Small intestine (tissue), 7 donors: ENCODE data around the gene SORCS2. TPM values are rescaled to one million over a fixed set of nuclear protein-coding genes. Genes with fewer than 3 reads are reported as not detected.

Source experiments
- DNase-seq, 2 donors: peaks; one replicate each; pipeline versions ENCODE4 v3.0.0 to v3.0.0-alpha.2; 2013
- FAIRE-seq: peaks from 2 replicates; lab custom pipeline; 2012; peaks lifted over from hg19 to GRCh38; lab: Jason Lieb, UNC
- H3K27ac ChIP-seq, 3 donors: one replicate each; pipeline ENCODE4 v1.5.1; 2013; ENCODE audit warnings: low read length in 2 of 3, mild to moderate bottlenecking in 2 of 3, control low read depth in 1 of 3, inconsistent platforms in 1 of 3, low read depth in 1 of 3, moderate library complexity in 1 of 3
- H3K27me3 ChIP-seq, 3 donors: one replicate each; pipeline ENCODE4 v1.6.1; 2013; ENCODE audit warnings: low read length in 3 of 3, inconsistent platforms in 1 of 3; ENCODE audit not compliant: control insufficient read depth in 3 of 3, insufficient read depth in 3 of 3
- H3K36me3 ChIP-seq, 3 donors: one replicate each; pipeline ENCODE4 v1.6.1; 2013; ENCODE audit warnings: low read length in 3 of 3, inconsistent platforms in 1 of 3, low read depth in 1 of 3, mild to moderate bottlenecking in 1 of 3, moderate library complexity in 1 of 3; ENCODE audit not compliant: control insufficient read depth in 3 of 3, insufficient read depth in 2 of 3
- H3K4me1 ChIP-seq, 3 donors: one replicate each; pipeline ENCODE4 v1.6.1; 2013; ENCODE audit warnings: low read length in 2 of 3, inconsistent platforms in 1 of 3, low read depth in 1 of 3, mild to moderate bottlenecking in 1 of 3, moderate library complexity in 1 of 3; ENCODE audit not compliant: control insufficient read depth in 3 of 3, insufficient read depth in 2 of 3
- H3K4me3 ChIP-seq, 3 donors: one replicate each; pipeline ENCODE4 v1.5.1; 2013; ENCODE audit warnings: low read length in 3 of 3, control low read depth in 1 of 3, inconsistent platforms in 1 of 3, low read depth in 1 of 3, mild to moderate bottlenecking in 1 of 3, moderate library complexity in 1 of 3
- H3K9me3 ChIP-seq, 2 donors: one replicate each; pipeline ENCODE4 v1.6.1; 2013; ENCODE audit warnings: low read depth in 1 of 2, low read length in 1 of 2; ENCODE audit not compliant: control insufficient read depth in 2 of 2, insufficient read depth in 1 of 2
- WGBS, 3 donors: extraction: QIAGEN DNeasy Blood & Tissue Kit; methylation state at CpG; one replicate each; pipeline ENCODE4 v1.1.7; 2013; 5-methylcytosine and 5-hydroxymethylcytosine counted together
- polyA plus RNA-seq, 4 donors: library from polyadenylated mRNA; stranded (reverse) in 3 of 4; unstranded in 1 of 4; fragments of 200-250 nt in 3 of 4; fragments of 120-200 nt in 1 of 4; gene quantifications; one replicate each; pipeline versions ENCODE4 v1.2.1 to v1.2.3, GENCODE V29; 2013
- donor health status: healthy with polysubstance abuse.
- donor health status: control.
- donor health status: control.
- donor health status: Bipolar disorder and iron deficiency.
- donor health status: healthy.

Gene SORCS2
- polyA plus RNA-seq, 4 donors: 0.63 to 3.3 (median 2.2) TPM; not detected in 1

DNA sequence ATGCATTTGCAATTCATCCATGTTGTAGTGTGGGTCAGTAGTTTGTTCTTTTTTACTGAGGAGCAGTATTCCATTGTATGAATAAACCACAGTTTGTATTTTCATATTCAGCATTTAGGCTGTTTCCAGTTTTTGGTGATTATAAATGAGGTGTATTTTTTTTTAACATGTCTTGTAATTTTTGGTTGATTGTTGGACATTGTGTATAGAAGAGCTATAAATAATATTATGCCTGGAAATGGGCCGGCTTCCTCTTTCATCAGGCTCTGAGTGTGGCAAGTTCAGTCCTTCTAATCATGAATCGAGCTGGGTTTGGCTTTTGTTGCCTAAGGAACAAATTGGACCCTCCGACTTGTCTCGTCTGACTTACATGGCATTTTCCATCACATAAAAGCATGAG lies 126.7 kb downstream of the SORCS2 start:
- no peak overlapping the region for H3K4me3 ChIP-seq
- peaks cover 2 to 17% of the 10 kb centered on the region in 2 donors for H3K9me3 ChIP-seq
- DNase-seq (no peak), FAIRE-seq (no peak)
- H3K27ac ChIP-seq: no peak overlapping the region
- H3K4me1 ChIP-seq: peaks cover 0 to 5% (median 0%) of the 10 kb centered on the region in 3 donors
- no peaks in the 10 kb centered on the region for H3K27me3 ChIP-seq
- no peaks in the 10 kb centered on the region for H3K36me3 ChIP-seq
- WGBS, 3 donors: 67 to 91% (median 87%) methylated on average over 4 of the region's 4 CpGs

GRCh38 chr4:7320206-7320797 lies 128.0 kb downstream of the SORCS2 start:
- FAIRE-seq (no peak), DNase-seq (no peak)
- WGBS, 3 donors: 48 to 52% (median 49%) methylated on average over 5 of the region's 5 CpGs
- H3K27me3 ChIP-seq: peaks cover 0 to 2% (median 0%) of the 10 kb centered on the region in 3 donors
- peaks cover 2 to 17% of the 10 kb centered on the region in 2 donors for H3K9me3 ChIP-seq
- no peak overlapping the region for H3K4me3 ChIP-seq
- H3K36me3 ChIP-seq: no peaks in the 10 kb centered on the region
- peaks cover 0 to 5% (median 0%) of the 10 kb centered on the region in 3 donors for H3K4me1 ChIP-seq
- no peak overlapping the region for H3K27ac ChIP-seq

GRCh38 chr4:7322166-7322991 lies 130.0 kb downstream of the SORCS2 start:
- Histone ChIP-seq H3K9me3 (peaks cover 2 to 17% of the 10 kb centered on the region in 2 donors), H3K4me3 (no peak overlapping the region), H3K27me3 (peaks cover 0 to 2% (median 0%) of the 10 kb centered on the region in 3 donors), H3K4me1 (peaks cover 0 to 5% (median 0%) of the 10 kb centered on the region in 3 donors), H3K27ac (peak overlapping the region in 1 of 3 donors; percentile 42), H3K36me3 (no peaks in the 10 kb centered on the region)
- FAIRE-seq (no peak), DNase-seq (peak in 1 of 2 donors; percentile 31)
- 50 to 55% (median 55%) methylated on average over 18 of the region's 18 CpGs for WGBS, 3 donors

GRCh38 chr4:7323461-7323871 lies 131.1 kb downstream of the SORCS2 start:
- Histone ChIP-seq H3K27me3 (peaks cover 0 to 2% (median 0%) of the 10 kb centered on the region in 3 donors), H3K36me3 (no peaks in the 10 kb centered on the region), H3K9me3 (peaks cover 2 to 11% of the 10 kb centered on the region in 2 donors), H3K4me1 (peaks cover 0 to 5% (median 0%) of the 10 kb centered on the region in 3 donors), H3K4me3 (no peak overlapping the region), H3K27ac (no peak overlapping the region)
- FAIRE-seq: no peak
- 62 to 74% (median 66%) methylated on average over 4 to 5 of the region's 5 CpGs for whole genome bisulfite sequencing, 3 donors
- DNase-seq: no peak

- Histone ChIP-seq H3K36me3 (no peaks in the 10 kb centered on the region), H3K27ac (no peak overlapping the region), H3K4me3 (no peak overlapping the region), H3K4me1 (peaks cover 0 to 5% (median 0%) of the 10 kb centered on the region in 3 donors), H3K27me3 (peaks cover 0 to 2% (median 0%) of the 10 kb centered on the region in 3 donors), H3K9me3 (peaks cover 2 to 10% of the 10 kb centered on the region in 2 donors)
- DNase-seq: no peak
- no peak for FAIRE-seq
- 60 to 78% (median 67%) methylated on average over 16 of the region's 16 CpGs for WGBS, 3 donors
Measured at GRCh38 chr4:7323872-7324650, 131.7 kb downstream of the SORCS2 start.

DNA sequence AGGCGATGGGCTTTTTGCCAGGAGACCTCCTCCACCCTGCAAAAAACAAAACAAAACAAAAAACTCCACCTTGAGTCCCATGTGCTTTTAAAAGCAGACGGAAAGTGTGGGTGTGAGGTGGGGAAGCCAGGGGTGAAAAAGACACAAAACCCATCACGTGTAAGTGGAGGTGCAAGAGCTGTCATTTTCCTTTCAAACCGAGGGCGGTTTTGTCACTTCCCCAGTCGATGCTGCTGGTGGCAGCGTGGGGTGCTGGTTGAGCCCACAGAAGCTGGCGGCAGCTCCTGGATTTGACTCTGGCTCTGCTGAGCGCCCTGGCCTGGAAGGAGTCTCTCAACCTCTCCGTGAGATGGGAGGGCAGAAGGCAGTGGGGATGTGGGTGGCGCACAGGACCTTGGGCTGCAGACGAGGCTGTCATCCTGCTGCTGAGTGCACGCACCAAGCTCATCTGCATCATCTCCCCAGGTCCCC lies 132.3 kb downstream of the SORCS2 start:
- no peak overlapping the region for H3K27ac ChIP-seq
- no peak overlapping the region for H3K4me3 ChIP-seq
- DNase-seq (no peak), FAIRE-seq (no peak)
- WGBS, 3 donors: 47 to 62% (median 51%) methylated on average over 13 of the region's 13 CpGs
- H3K9me3 ChIP-seq: peaks cover 0 to 5% of the 10 kb centered on the region in 2 donors
- H3K36me3 ChIP-seq: no peaks in the 10 kb centered on the region
- peaks cover 0 to 5% (median 0%) of the 10 kb centered on the region in 3 donors for H3K4me1 ChIP-seq
- peaks cover 0 to 5% (median 0%) of the 10 kb centered on the region in 3 donors for H3K27me3 ChIP-seq

DNA sequence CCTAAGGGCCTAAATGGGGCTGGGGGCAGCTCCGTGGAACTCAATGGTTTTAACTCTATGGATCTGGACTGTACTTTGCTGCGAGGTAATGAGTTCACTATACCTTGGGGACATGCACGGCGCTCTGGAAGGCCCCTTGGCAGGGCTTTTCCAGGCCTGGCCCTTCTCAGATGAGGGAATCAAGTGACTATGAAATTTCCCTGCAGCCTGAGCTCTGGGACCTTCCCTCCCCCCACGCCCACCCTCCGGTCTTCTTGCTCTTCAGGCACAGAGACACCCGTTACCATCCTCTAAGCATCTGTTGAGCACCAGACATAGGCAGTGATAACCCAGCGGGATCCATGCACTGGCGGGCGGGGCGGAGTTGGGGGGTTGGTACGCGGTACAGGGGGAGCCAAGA lies 133.2 kb downstream of the SORCS2 start:
- H3K4me3 ChIP-seq: no peak overlapping the region
- DNase-seq: no peak
- 64 to 79% (median 70%) methylated on average over 13 of the region's 13 CpGs for WGBS, 3 donors
- H3K27me3 ChIP-seq: peaks cover 0 to 5% (median 0%) of the 10 kb centered on the region in 3 donors
- peaks cover 0 to under 1% of the 10 kb centered on the region in 2 donors for H3K9me3 ChIP-seq
- H3K4me1 ChIP-seq: peaks cover 0 to 5% (median 0%) of the 10 kb centered on the region in 3 donors
- no peaks in the 10 kb centered on the region for H3K36me3 ChIP-seq
- H3K27ac ChIP-seq: no peak overlapping the region
- FAIRE-seq: no peak

DNA sequence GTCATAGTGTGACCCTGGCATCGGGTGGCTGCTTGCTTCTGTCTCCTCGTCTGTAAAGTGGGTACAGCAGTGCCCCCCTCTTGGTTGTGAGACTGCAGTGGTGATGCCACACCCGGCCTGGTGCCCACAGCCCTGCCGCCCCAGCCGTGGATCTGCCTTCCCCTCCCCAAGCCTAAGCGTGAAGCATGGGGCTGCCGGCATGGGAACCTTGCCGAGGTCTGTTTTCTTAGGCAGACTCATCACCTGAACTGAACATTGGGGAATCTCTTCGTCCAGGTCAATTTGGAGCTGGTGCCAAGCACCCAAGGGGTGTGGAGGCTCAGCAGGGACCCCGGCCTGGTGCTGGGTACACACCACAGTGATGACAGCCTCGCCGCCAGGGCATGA lies 134.0 kb downstream of the SORCS2 start:
- peaks cover 0 to 5% (median 0%) of the 10 kb centered on the region in 3 donors for H3K4me1 ChIP-seq
- H3K4me3 ChIP-seq: no peak overlapping the region
- FAIRE-seq (no peak), DNase-seq (no peak)
- 64 to 78% (median 66%) methylated on average over 12 of the region's 12 CpGs for WGBS, 3 donors
- H3K27me3 ChIP-seq: peaks cover 0 to 5% (median 0%) of the 10 kb centered on the region in 3 donors
- H3K36me3 ChIP-seq: no peaks in the 10 kb centered on the region
- no peaks in the 10 kb centered on the region for H3K9me3 ChIP-seq
- H3K27ac ChIP-seq: no peak overlapping the region
